ENCODE measurements around the gene MTCL1.

Gene MTCL1

DNA sequence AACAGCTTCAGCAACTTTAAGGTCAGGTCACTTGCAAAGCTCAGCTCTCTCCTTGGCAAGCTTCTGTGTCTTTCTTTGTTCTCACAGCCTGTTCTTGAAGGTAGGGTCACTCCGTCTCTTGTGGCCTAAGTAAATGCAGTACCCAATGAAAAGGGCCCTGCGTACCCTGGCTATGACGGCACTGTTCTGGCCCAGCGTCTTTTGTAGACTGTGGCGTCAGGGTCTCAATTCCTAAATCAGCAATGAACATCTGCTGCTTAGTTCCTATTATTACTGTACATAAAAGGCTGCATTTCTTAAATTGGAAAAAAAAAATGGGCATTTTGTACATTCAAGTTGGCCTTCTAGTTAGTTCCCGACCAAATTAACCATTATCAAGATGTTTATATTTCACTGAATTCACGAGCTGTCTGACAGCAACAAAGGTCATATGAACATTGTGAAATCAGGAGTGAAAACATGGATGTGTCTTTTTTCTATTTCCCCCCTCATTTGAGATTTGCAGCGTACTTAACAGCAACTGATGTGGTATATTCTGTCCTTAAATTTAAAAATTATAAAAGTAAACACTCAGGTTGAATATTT is 17.0 kb upstream of the MTCL1 start:
- DNase-seq (ENCODE audit: low read depth in 2 of 2) = no peak

DNA sequence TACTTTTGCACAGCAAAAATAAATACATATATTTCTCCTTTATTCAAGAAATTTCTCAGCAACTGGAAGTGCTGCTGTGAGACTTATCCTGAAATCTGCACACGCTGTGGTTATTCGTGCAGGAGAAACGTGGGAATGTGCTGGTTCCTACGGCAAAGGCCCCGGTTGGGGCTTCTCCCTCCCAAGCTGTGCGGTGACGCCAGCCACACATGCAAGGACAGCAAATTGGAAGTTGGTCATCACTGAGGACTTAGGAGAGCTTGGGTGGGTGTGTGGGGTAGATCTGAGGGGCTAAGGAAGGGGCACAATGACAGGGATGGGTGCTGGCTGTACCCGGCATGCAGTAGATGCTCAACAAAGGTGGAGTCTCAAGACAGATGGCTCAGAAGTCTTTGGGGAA is 16.5 kb upstream of the MTCL1 start:
- DNase-seq (ENCODE audit: low read depth in 2 of 2) = no peak

DNA sequence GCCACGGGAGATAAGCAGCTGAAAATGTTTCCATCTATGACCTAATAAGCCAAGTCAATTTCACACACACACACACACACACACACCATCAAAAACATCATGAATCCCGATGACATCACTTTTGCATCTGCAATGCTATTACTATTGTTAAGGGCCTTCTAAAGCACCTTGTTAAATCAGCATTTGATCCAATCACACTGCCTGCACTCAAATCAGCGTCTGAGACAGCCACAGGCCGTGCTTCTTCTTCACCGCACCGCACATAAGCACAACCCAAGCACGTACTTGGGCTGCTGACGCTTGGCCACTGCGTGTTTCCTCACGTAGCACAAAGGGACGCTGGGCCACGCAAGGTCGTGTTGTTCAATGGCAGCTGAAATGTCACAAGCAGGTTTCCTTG is 15.8 kb upstream of the MTCL1 start:
- DNase-seq (ENCODE audit: low read depth in 2 of 2) = no peak

- DNase-seq (ENCODE audit: low read depth in 2 of 2) = no peak
Measured at GRCh38 chr18:8694891-8695290, 10.5 kb upstream of the MTCL1 start.

- DNase-seq (ENCODE audit: low read depth in 2 of 2) = no peak
Measured at GRCh38 chr18:8695932-8696517, 9.3 kb upstream of the MTCL1 start.

DNA sequence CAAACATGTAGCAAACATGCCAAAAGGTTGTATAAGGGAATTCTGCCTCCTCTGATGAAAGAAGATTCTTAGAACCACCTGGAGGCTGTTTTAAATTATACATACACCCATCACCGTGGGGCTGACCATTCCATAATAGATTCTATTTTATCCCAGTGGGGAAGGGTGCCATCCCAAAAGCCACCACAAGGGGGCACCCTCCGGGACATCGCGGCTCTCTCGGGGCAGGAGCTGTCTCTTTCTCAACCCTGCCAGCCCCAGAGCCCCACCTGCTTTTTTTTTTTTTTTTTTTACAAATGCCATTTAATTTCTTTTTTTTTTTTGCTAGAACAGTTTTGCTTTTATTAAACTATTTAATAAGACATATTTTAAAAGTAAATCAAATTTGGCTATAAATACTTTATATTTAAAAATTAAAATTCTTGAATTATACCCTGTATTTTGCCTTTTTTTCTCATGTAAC is 8.6 kb upstream of the MTCL1 start:
- DNase-seq (ENCODE audit: low read depth in 2 of 2) = peak; percentile 60 to 63

GRCh38 chr18:8699126-8699525 is 6.2 kb upstream of the MTCL1 start:
- DNase-seq (ENCODE audit: low read depth in 2 of 2) = no peak

GRCh38 chr18:8699948-8700347 is 5.4 kb upstream of the MTCL1 start:
- DNase-seq (ENCODE audit: low read depth in 2 of 2) = no peak

GRCh38 chr18:8701546-8702118 is 3.7 kb upstream of the MTCL1 start:
- no peak for DNase-seq (ENCODE audit: low read depth in 2 of 2)

GRCh38 chr18:8702668-8703067 is 2.7 kb upstream of the MTCL1 start:
- DNase-seq (ENCODE audit: low read depth in 2 of 2) = no peak

GRCh38 chr18:8703092-8703709 is 2.2 kb upstream of the MTCL1 start:
- DNase-seq (ENCODE audit: low read depth in 2 of 2) = no peak

GRCh38 chr18:8703781-8704301 is 1.5 kb upstream of the MTCL1 start:
- DNase-seq (ENCODE audit: low read depth in 2 of 2) = no peak

DNA sequence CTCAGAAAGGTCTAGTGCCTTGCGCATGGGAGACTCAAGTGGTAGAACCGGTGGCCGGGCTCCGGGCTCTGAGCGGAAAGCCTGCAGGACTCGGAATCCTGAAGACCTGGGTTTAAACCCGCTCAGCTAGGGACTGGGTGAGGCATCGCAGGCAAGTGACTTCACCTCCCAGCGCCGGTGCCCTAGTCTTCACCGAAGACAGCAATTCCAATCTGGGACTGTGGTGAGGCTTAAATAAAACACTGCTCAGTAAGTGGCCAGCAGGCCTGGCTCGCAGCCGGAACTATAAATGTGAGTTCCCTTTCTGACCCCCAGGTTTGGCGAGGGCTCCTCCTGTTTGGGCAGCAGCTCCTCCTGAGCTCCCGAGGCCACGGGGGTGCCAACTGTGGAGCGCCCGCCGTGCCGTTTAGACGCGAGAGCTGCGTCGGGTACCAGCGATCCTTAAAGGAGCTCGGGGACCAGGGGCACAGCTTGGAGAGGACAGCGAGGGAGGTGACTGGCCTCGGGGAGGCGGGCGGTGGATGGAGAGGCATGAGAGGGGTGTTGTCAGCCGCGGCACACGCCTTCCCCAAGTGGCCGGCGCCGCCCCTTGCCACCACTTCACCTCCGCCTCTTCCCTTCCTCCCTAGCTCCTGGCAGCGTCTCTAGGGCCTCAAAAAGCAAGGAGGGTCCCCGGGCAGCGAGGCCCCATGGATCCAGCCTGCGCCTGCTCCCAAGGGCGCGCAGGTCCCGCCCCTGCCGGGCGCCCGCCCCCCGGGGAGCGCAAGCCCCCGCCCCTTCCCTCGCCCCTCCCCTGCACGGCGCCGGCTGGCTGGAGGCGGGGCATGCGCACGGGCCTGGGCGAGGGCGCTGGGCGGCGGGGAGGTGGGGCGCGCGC is 757 bp upstream of the MTCL1 start:
- peak; percentile 79 to 86 for DNase-seq (ENCODE audit: low read depth in 2 of 2)

DNA sequence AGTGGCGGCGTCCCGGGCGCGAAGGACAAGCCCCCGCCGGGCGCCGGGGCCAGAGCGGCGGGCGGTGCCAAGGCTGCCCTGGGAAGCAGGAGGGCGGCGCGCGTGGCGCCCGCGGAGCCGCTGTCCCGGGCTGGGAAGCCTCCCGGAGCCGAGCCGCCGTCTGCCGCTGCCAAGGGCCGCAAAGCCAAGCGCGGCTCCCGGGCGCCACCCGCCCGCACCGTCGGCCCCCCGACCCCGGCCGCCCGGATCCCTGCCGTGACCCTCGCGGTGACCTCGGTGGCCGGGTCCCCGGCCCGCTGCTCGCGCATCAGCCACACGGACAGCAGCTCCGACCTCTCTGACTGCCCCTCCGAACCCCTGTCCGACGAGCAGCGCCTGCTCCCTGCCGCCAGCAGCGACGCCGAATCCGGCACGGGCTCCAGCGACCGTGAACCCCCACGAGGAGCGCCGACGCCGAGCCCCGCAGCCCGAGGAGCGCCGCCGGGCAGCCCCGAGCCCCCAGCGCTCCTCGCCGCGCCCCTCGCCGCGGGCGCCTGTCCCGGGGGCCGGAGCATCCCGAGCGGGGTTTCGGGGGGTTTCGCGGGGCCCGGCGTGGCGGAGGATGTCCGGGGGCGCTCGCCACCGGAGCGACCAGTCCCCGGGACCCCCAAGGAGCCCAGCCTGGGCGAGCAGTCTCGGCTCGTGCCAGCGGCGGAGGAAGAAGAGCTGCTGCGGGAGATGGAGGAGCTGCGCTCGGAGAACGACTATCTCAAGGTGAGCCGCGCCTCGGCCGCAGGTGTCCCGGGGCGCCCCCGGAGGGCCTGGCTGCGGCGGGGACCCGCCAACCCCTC is 820 bp downstream of the MTCL1 start:
- DNase-seq (ENCODE audit: low read depth in 2 of 2) = no peak

DNA sequence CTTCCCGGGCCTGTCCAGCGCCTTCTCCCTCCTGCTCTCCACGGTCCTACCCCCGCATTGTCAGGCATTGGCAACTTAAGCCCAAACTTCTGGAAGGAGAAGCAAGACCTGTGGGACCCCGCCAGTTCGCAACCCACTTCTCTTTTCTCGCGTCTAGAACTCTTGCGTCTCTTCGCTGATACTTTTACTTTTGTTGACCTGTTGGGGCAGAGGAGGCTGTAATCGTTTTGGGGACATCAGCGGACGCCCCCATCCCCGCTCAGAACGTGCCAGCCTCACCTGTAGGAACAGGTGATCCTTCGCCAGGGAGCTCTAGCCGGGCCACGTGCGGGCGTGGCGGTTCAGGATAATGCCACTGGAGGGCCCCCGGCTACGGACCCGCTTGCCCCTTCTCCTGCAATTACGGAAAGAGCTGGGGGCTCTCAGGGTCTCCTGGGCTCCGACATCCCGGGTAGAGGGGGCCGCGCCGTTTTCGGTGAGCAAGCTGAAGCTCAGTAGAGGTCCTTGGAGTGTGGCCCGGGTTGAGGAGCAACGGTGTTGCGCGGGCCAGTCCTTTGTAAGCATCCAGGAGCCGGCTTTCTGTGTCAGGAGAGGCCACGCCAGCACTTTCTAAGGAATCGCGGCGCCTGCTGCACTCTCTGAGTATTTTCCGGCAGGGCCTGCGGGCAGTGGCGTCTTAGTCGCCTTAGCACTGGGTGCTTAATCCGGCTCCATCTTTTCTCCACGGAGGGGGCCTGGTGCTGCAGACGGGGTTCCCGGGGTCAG is 1.6 kb downstream of the MTCL1 start:
- peak in 1 of 2 donors; percentile 5 for DNase-seq (ENCODE audit: low read depth in 2 of 2)

DNA sequence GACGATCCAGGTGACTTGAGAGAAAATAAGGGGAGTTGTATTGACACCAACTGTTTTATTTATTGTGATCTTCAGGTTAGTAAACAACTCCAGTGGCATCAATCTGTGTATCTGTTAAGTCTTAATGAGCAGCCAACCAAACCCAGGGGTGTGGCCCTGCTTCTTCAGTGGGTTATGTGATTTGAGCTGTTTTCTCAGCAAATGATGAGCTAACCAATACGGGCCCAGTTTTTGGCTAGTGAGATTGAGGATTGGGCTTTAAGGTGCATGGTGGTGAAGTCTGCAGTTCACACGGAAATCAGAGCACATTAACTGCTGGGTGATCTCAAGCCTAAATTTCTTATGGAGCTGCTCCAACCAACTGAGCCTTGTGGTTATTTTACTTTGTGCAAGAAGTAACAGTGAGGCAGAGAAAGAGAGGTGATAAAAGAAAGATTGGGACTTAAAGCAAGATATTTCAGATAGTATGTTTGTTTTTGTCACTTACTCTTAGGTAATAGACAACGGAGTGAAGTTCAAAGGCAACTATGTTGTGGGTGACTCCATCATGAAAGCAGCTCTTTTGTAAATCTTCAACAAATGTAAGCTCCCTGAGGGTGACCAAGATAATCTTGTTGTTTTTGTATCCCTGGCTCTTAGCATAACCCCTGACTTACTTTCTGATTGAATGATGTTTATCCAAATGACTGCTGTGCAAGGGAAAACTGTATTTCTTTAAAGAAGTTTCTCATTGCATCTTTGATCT is 2.4 kb downstream of the MTCL1 start:
- no peak for DNase-seq (ENCODE audit: low read depth in 2 of 2)

- no peak for DNase-seq (ENCODE audit: low read depth in 2 of 2)
Measured at GRCh38 chr18:8708670-8709069, 3.3 kb downstream of the MTCL1 start.

DNA sequence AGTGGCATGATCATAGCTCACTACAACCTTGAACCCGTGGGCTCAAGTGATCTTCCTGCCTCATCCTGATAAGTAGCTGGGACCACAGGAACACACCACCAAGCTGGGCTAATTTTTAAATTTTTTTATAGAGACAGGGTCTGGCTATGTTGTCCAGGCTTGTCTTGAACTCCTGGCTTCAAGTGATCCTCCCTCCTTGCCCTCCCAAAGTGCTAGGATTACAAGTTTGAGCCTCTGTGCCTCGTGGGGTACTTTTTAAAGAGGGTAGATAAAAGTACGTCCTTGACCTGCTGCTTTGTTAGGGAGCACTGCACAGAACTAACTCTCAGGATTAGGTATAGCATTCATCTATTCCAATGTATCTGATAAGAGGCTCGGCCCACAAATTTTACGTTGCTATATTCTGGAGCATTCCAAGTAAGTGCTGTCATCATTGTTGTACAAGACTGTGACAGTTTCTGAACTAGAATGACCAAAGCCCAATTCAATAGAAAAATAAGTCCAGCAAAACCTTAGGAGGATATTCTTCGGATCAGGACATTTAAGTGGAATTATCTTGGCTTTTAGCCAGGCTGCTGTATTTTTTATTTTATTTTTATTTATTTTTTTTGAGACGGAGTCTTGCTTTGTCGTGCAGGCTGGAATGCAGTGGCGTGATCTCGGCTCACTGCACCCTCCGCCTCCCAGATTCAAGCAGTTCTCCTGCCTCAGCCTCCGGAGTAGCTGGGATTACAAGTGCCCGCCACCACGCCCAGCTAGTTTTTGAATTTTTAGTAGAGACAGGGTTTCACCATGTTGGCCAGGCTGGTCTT is 4.1 kb downstream of the MTCL1 start:
- no peak for DNase-seq (ENCODE audit: low read depth in 2 of 2)

- no peak for DNase-seq (ENCODE audit: low read depth in 2 of 2)
Measured at GRCh38 chr18:8711736-8712135, 6.4 kb downstream of the MTCL1 start.
